HG03558 (cell line): ENCODE measurements around the gene NT5DC2.

Experiments used
- ATAC-seq: cut with Tn5 transposase; IDR thresholded peaks from one replicate; pipeline ENCODE4 v1.9.1; 2021; ENCODE audit warnings: moderate number of reproducible peaks; ENCODE audit not compliant: unreplicated experiment; ENCODE audit errors: extremely low read depth

NT5DC2 gene

GRCh38 chr3:52513281-52513680 is 20.4 kb downstream of the NT5DC2 start:
- ATAC-seq: no peak

- ATAC-seq: no peak
Observed at GRCh38 chr3:52512727-52513126, 20.9 kb downstream of the NT5DC2 start.

- no peak for ATAC-seq
Observed at GRCh38 chr3:52512105-52512504, 21.6 kb downstream of the NT5DC2 start.

- ATAC-seq: no peak
Observed at GRCh38 chr3:52511509-52511908, 22.1 kb downstream of the NT5DC2 start.

- no peak for ATAC-seq
Observed at GRCh38 chr3:52509753-52510328, 23.8 kb downstream of the NT5DC2 start.

GRCh38 chr3:52507359-52507758 is 26.3 kb downstream of the NT5DC2 start:
- ATAC-seq: no peak

- ATAC-seq: no peak
Observed at GRCh38 chr3:52506266-52506966, 27.2 kb downstream of the NT5DC2 start.

- ATAC-seq: no peak
Observed at GRCh38 chr3:52504977-52505376, 28.7 kb downstream of the NT5DC2 start.

- ATAC-seq: no peak
Observed at GRCh38 chr3:52503788-52504424, 29.8 kb downstream of the NT5DC2 start.

GRCh38 chr3:52502808-52503350 is 30.8 kb downstream of the NT5DC2 start:
- no peak for ATAC-seq

GRCh38 chr3:52502001-52502400 is 31.7 kb downstream of the NT5DC2 start:
- no peak for ATAC-seq

GRCh38 chr3:52501046-52501445 is 32.6 kb downstream of the NT5DC2 start:
- ATAC-seq: no peak

GRCh38 chr3:52498137-52499054 is 35.3 kb downstream of the NT5DC2 start:
- no peak for ATAC-seq

- ATAC-seq: no peak
Observed at GRCh38 chr3:52495777-52496602, 37.7 kb downstream of the NT5DC2 start.

- no peak for ATAC-seq
Observed at GRCh38 chr3:52494886-52495495, 38.7 kb downstream of the NT5DC2 start, which contains the start of gene STAB1. Gene STAB1, plus strand, starts transcription at chr3:52495338. Its CDS starts 76 bp downstream, at chr3:52495414.

GRCh38 chr3:52494445-52494844 is 39.2 kb downstream of the NT5DC2 start:
- ATAC-seq: no peak

GRCh38 chr3:52493232-52494017 is 40.2 kb downstream of the NT5DC2 start:
- no peak for ATAC-seq

GRCh38 chr3:52492059-52492458 is 41.6 kb downstream of the NT5DC2 start:
- ATAC-seq: no peak
